Osteocyte (in vitro differentiated cells): ENCODE results near the gene MOCOS. TPM values are rescaled to one million over a fixed set of nuclear protein-coding genes. Genes with fewer than 3 reads are reported as not detected.

Source experiments
- DNase-seq: peaks from one replicate; pipeline ENCODE4 v3.0.0; 2021; ENCODE audit warnings: mixed read lengths; ENCODE audit not compliant: unreplicated experiment; ENCODE audit errors: extremely low spot score
- H3K27ac Mint-ChIP-seq: one replicate; pipeline ENCODE4 v1.8.0; 2021; ENCODE audit warnings: mild to moderate bottlenecking, mixed read lengths; ENCODE audit not compliant: unreplicated experiment
- H3K27me3 Mint-ChIP-seq: one replicate; pipeline ENCODE4 v1.8.0; 2021; ENCODE audit warnings: mixed read lengths; ENCODE audit not compliant: unreplicated experiment
- H3K36me3 Mint-ChIP-seq: one replicate; pipeline ENCODE4 v1.8.0; 2021; ENCODE audit warnings: mixed read lengths; ENCODE audit not compliant: unreplicated experiment
- H3K4me1 Mint-ChIP-seq: one replicate; pipeline ENCODE4 v1.8.0; 2021; ENCODE audit warnings: mixed read lengths; ENCODE audit not compliant: unreplicated experiment
- H3K4me3 Mint-ChIP-seq: one replicate; pipeline ENCODE4 v1.8.0; 2021; ENCODE audit warnings: mild to moderate bottlenecking, moderate library complexity, mixed read lengths; ENCODE audit not compliant: unreplicated experiment
- H3K9me3 Mint-ChIP-seq: one replicate; pipeline ENCODE4 v1.8.0; 2021; ENCODE audit warnings: mixed read lengths; ENCODE audit not compliant: unreplicated experiment
- CTCF ChIP-seq: fragments of 200-600 bp; sonication (generic); IDR thresholded peaks from 2 replicates; pipeline ENCODE4 v1.5.0; 2021; ENCODE audit warnings: antibody characterized with exemption, mild to moderate bottlenecking, moderate library complexity
- total RNA-seq: library from RNA; stranded (reverse); gene quantifications from 2 replicates; pipeline ENCODE4 v1.2.1, GENCODE V29; 2021

MOCOS gene
- total RNA-seq, 1 donor from 2014 or later, result 5.2 TPM

- TF ChIP-seq CTCF, result no peak
- H3K27me3 Mint-ChIP-seq, result peaks cover 70% of the 10 kb centered on the region
- DNase-seq, result no peak
- no peaks in the 10 kb centered on the region for H3K9me3 Mint-ChIP-seq
- H3K4me1 Mint-ChIP-seq, result peaks cover 2% of the 10 kb centered on the region
- H3K27ac Mint-ChIP-seq, result no peak overlapping the region
- H3K36me3 Mint-ChIP-seq, result no peaks in the 10 kb centered on the region
- no peak overlapping the region for H3K4me3 Mint-ChIP-seq
These were observed 91.7 kb downstream of the MOCOS start for GRCh38 chr18:36279001-36279400.

GRCh38 chr18:36281936-36282335 is 94.6 kb downstream of the MOCOS start:
- peaks cover 67% of the 10 kb centered on the region for H3K27me3 Mint-ChIP-seq
- DNase-seq, result no peak
- peaks cover 2% of the 10 kb centered on the region for H3K4me1 Mint-ChIP-seq
- no peak overlapping the region for H3K27ac Mint-ChIP-seq
- no peaks in the 10 kb centered on the region for H3K9me3 Mint-ChIP-seq
- no peaks in the 10 kb centered on the region for H3K36me3 Mint-ChIP-seq
- no peak overlapping the region for H3K4me3 Mint-ChIP-seq
- TF ChIP-seq CTCF, result no peak

- peaks cover 2% of the 10 kb centered on the region for H3K4me1 Mint-ChIP-seq
- no peak for DNase-seq
- no peak overlapping the region for H3K4me3 Mint-ChIP-seq
- H3K27me3 Mint-ChIP-seq, result peaks cover 55% of the 10 kb centered on the region
- TF ChIP-seq CTCF, result no peak
- H3K27ac Mint-ChIP-seq, result no peak overlapping the region
- peaks cover 3% of the 10 kb centered on the region for H3K9me3 Mint-ChIP-seq
- no peaks in the 10 kb centered on the region for H3K36me3 Mint-ChIP-seq
These were observed 96.2 kb downstream of the MOCOS start for GRCh38 chr18:36283448-36283847.

- peaks cover 2% of the 10 kb centered on the region for H3K36me3 Mint-ChIP-seq
- no peak for TF ChIP-seq CTCF
These were observed 97.0 kb downstream of the MOCOS start for GRCh38 chr18:36284268-36284667.

GRCh38 chr18:36284671-36285295 is 97.5 kb downstream of the MOCOS start:
- no peak overlapping the region for H3K27ac Mint-ChIP-seq
- peak; percentile 92 for TF ChIP-seq CTCF
- DNase-seq, result no peak
- H3K4me3 Mint-ChIP-seq, result no peak overlapping the region
- peaks cover 49% of the 10 kb centered on the region for H3K27me3 Mint-ChIP-seq
- H3K4me1 Mint-ChIP-seq, result peaks cover 2% of the 10 kb centered on the region
- peaks cover 2% of the 10 kb centered on the region for H3K36me3 Mint-ChIP-seq
- peaks cover 12% of the 10 kb centered on the region for H3K9me3 Mint-ChIP-seq

More at GRCh38 chr18:36284268-36284667, 97.0 kb downstream of the MOCOS start:
- H3K27ac Mint-ChIP-seq, result no peak overlapping the region
- no peak for DNase-seq
- peaks cover 2% of the 10 kb centered on the region for H3K4me1 Mint-ChIP-seq
- no peak overlapping the region for H3K4me3 Mint-ChIP-seq
- H3K27me3 Mint-ChIP-seq, result peaks cover 50% of the 10 kb centered on the region
- peaks cover 8% of the 10 kb centered on the region for H3K9me3 Mint-ChIP-seq
